Activated CD8-positive, alpha-beta T cell treated with anti-CD3 and anti-CD28 coated beads for 36 hours (primary cell): ENCODE measurements around the gene SH3GL1. TPM values are rescaled to one million over a fixed set of nuclear protein-coding genes. Genes with fewer than 3 reads are reported as not detected.

Source experiments
- ATAC-seq: fragments of 200-7000 bp; cut with Tn5 transposase; one replicate; pipeline ENCODE4 v1.10.0; 2021; ENCODE audit warnings: mild to moderate bottlenecking, moderate library complexity
- CTCF ChIA-PET: fragments of 350-600 bp; sonication (Branson Sonifier 250); formaldehyde crosslinking; loops from one replicate; lab custom pipeline; 2021; ENCODE audit warnings: antibody characterized with exemption; lab: Charles Lee
- POLR2A ChIA-PET: fragments of 350-600 bp; sonication (Branson Sonifier 250); formaldehyde crosslinking; loops from one replicate; lab custom pipeline; 2021; ENCODE audit warnings: antibody characterized with exemption; lab: Charles Lee
- DNase-seq: peaks from one replicate; pipeline ENCODE4 v3.0.0-alpha.2; 2020
- H3K27ac Mint-ChIP-seq: one replicate; pipeline ENCODE4 v1.8.0; 2021; ENCODE audit warnings: mild to moderate bottlenecking, mixed read lengths
- H3K27me3 Mint-ChIP-seq: one replicate; pipeline ENCODE4 v1.8.0; 2021; ENCODE audit warnings: mixed read lengths
- H3K36me3 Mint-ChIP-seq: one replicate; pipeline ENCODE4 v1.8.0; 2021; ENCODE audit warnings: low read depth, mixed read lengths
- H3K4me1 Mint-ChIP-seq: one replicate; pipeline ENCODE4 v1.8.0; 2021; ENCODE audit warnings: low read depth, mixed read lengths
- H3K4me3 Mint-ChIP-seq: one replicate; pipeline ENCODE4 v1.8.0; 2021; ENCODE audit warnings: mild to moderate bottlenecking, moderate library complexity, mixed read lengths
- H3K9me3 Mint-ChIP-seq: one replicate; pipeline ENCODE4 v1.8.0; 2021; ENCODE audit warnings: mixed read lengths
- intact Hi-C: fragments of 100-400 bp; cut with micrococcal nuclease; formaldehyde crosslinking; loops from one replicate; pipeline ENCODE4 v1.10.0; 2022
- total RNA-seq, 2 experiments: library from RNA; stranded (reverse); gene quantifications; one replicate each; pipeline ENCODE4 v1.2.3, GENCODE V29; 2021
- TF ChIP-seq, protein P1 (sequence below): fragments of 200-600 bp; IDR thresholded peaks from one replicate; pipeline ENCODE4 v1.8.0; 2022; ENCODE audit warnings: antibody characterized with exemption, mild to moderate bottlenecking

The SH3GL1 gene
- total RNA-seq, 2 experiments from 2014 or later = 53.1 to 59.2 TPM

GRCh38 chr19:4402171-4403004 lies 2.0 kb upstream of the SH3GL1 start, which contains the start of gene CHAF1A:
Gene CHAF1A (plus strand): TSS chr19:4402640. CDS start chr19:4402763, 123 bp downstream.
- Mint-ChIP-seq H3K9me3 (no peaks in the 10 kb centered on the region), H3K27me3 (no peaks in the 10 kb centered on the region), H3K4me3 (peak within 1 kb of the TSS; percentile 95), H3K4me1 (peaks cover 48% of the 10 kb centered on the region), H3K36me3 (peaks cover 43% of the 10 kb centered on the region), H3K27ac (peak within 1 kb of the TSS; percentile 97)
- peak; percentile 100 for DNase-seq
- ChIA-PET POLR2A (interaction anchor here (0.8 to 1.7 kb wide), 13 partner anchors 8 to 156 kb away, joined by 3 to 8 read pairs (median 3); partner anchors contain the start of genes UBXN6 and YJU2), CTCF (interaction anchor here (0.6 to 2.5 kb wide), 5 partner anchors 23 to 142 kb away, joined by 3 to 15 read pairs (median 5); no protein-coding TSS in a partner anchor)
- intact Hi-C loops = no loop called here
- TF ChIP-seq, protein P1, sequence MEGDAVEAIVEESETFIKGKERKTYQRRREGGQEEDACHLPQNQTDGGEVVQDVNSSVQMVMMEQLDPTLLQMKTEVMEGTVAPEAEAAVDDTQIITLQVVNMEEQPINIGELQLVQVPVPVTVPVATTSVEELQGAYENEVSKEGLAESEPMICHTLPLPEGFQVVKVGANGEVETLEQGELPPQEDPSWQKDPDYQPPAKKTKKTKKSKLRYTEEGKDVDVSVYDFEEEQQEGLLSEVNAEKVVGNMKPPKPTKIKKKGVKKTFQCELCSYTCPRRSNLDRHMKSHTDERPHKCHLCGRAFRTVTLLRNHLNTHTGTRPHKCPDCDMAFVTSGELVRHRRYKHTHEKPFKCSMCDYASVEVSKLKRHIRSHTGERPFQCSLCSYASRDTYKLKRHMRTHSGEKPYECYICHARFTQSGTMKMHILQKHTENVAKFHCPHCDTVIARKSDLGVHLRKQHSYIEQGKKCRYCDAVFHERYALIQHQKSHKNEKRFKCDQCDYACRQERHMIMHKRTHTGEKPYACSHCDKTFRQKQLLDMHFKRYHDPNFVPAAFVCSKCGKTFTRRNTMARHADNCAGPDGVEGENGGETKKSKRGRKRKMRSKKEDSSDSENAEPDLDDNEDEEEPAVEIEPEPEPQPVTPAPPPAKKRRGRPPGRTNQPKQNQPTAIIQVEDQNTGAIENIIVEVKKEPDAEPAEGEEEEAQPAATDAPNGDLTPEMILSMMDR = no peak
- peak; percentile 95 for ATAC-seq

GRCh38 chr19:4401769-4402170 lies 1.4 kb upstream of the SH3GL1 start:
- CTCF ChIA-PET = interaction anchor here (0.6 to 2.5 kb wide), 8 partner anchors 13 to 142 kb away, joined by 3 to 15 read pairs (median 8); no protein-coding TSS in a partner anchor
- DNase-seq (no peak), ATAC-seq (no peak)
- peak overlapping the region; percentile 97 for H3K27ac Mint-ChIP-seq
- H3K27me3 Mint-ChIP-seq = no peaks in the 10 kb centered on the region
- intact Hi-C loops = no loop called here
- H3K9me3 Mint-ChIP-seq = no peaks in the 10 kb centered on the region
- H3K4me3 Mint-ChIP-seq = peak overlapping the region; percentile 95
- TF ChIP-seq, protein P1 = no peak
- peaks cover 42% of the 10 kb centered on the region for H3K36me3 Mint-ChIP-seq
- POLR2A ChIA-PET = interaction anchor here (0.9 to 1.7 kb wide), 10 partner anchors 8 to 155 kb away, joined by 3 to 8 read pairs (median 4); partner anchors contain the start of genes UBXN6 and YJU2
- H3K4me1 Mint-ChIP-seq = peaks cover 52% of the 10 kb centered on the region

GRCh38 chr19:4399812-4400134 lies 574 bp downstream of the SH3GL1 start:
- DNase-seq (peak; percentile 14), ATAC-seq (peak; percentile 0)
- H3K27me3 Mint-ChIP-seq = no peaks in the 10 kb centered on the region
- ChIA-PET POLR2A (interaction anchor here (0.7 to 1.7 kb wide), 5 partner anchors 20 to 153 kb away, joined by 3 to 12 read pairs (median 4); partner anchors contain the start of gene YJU2), CTCF (interaction anchor here (0.6 to 2.5 kb wide), 14 partner anchors 8 to 637 kb away, joined by 3 to 15 read pairs (median 5); partner anchors contain the start of genes HDGFL2 and MPND)
- H3K9me3 Mint-ChIP-seq = no peaks in the 10 kb centered on the region
- TF ChIP-seq, protein P1 = no peak
- peak overlapping the region; percentile 91 for H3K4me3 Mint-ChIP-seq
- peaks cover 54% of the 10 kb centered on the region for H3K4me1 Mint-ChIP-seq
- peak overlapping the region; percentile 76 for H3K27ac Mint-ChIP-seq
- intact Hi-C loops = loop anchor here (5.0 kb wide), 1 partner anchor 37 kb away; no protein-coding TSS in a partner anchor
- H3K36me3 Mint-ChIP-seq = peaks cover 42% of the 10 kb centered on the region

GRCh38 chr19:4396949-4397783 lies 3.2 kb downstream of the SH3GL1 start:
- TF ChIP-seq, protein P1 = no peak
- POLR2A ChIA-PET = interaction anchor here (1.4 kb wide), 2 partner anchors 27 to 52 kb away, joined by 4 to 5 read pairs; no protein-coding TSS in a partner anchor
- Mint-ChIP-seq H3K9me3 (no peaks in the 10 kb centered on the region), H3K36me3 (peaks cover 31% of the 10 kb centered on the region), H3K27me3 (no peaks in the 10 kb centered on the region), H3K4me1 (peaks cover 53% of the 10 kb centered on the region), H3K27ac (no peak overlapping the region), H3K4me3 (no peak overlapping the region)
- CTCF ChIA-PET = no interaction called here
- intact Hi-C loops = loop anchor here (5.0 kb wide), 1 partner anchor 35 kb away; no protein-coding TSS in a partner anchor
- ATAC-seq (no peak), DNase-seq (no peak)
